H1 (cell line): ENCODE data around the gene MAGI3. TPM values are rescaled to one million over a fixed set of nuclear protein-coding genes. Genes with fewer than 3 reads are reported as not detected.

ENCODE experiments used
- CTCF ChIA-PET: fragments of 300-600 bp; sonication (Branson Sonifier 250); formaldehyde crosslinking; loops from one replicate; lab custom pipeline; 2021; ENCODE audit not compliant: partially characterized antibody; lab: Charles Lee
- POLR2A ChIA-PET: fragments of 300-600 bp; sonication (Branson Sonifier 250); formaldehyde crosslinking; loops from one replicate; lab custom pipeline; 2021; ENCODE audit warnings: inconsistent platforms; ENCODE audit not compliant: partially characterized antibody; lab: Charles Lee
- DNase-seq, 2 experiments: peaks; one replicate each; pipeline versions ENCODE4 v3.0.0 to v3.0.0-alpha.2; 2010 to 2022; ENCODE audit warnings: low spot score in 2 of 2, low read depth in 1 of 2, mixed read lengths in 1 of 2
- FAIRE-seq: peaks from 2 replicates; lab custom pipeline; 2011; peaks lifted over from hg19 to GRCh38; lab: Jason Lieb, UNC
- H2AFZ ChIP-seq: 2 replicates; pipeline ENCODE4 v1.8.1; 2012; ENCODE audit warnings: low read length, inconsistent platforms
- H2AK5ac ChIP-seq: 2 replicates; pipeline ENCODE4 v1.6.1; 2013; ENCODE audit warnings: low read depth, low read length
- H2BK120ac ChIP-seq: replicated peaks from 2 replicates; pipeline ENCODE3; 2013; ENCODE audit warnings: low read depth, low read length, inconsistent platforms
- H2BK12ac ChIP-seq: 2 replicates; pipeline ENCODE4 v1.6.1; 2013; ENCODE audit warnings: low read depth, low read length
- H2BK15ac ChIP-seq: 2 replicates; pipeline ENCODE4 v1.6.1; 2013; ENCODE audit warnings: low read length
- H2BK20ac ChIP-seq: 2 replicates; pipeline ENCODE4 v1.6.1; 2013; ENCODE audit warnings: low read length
- H2BK5ac ChIP-seq: 2 replicates; pipeline ENCODE4 v1.6.1; 2013; ENCODE audit warnings: low read depth, low read length
- H3K14ac ChIP-seq: 2 replicates; pipeline ENCODE4 v1.6.1; 2013; ENCODE audit warnings: inconsistent platforms; ENCODE audit not compliant: insufficient read length
- H3K18ac ChIP-seq: 2 replicates; pipeline ENCODE4 v1.6.1; 2013; ENCODE audit warnings: low read length; ENCODE audit errors: extremely low read depth
- H3K23ac ChIP-seq: 2 replicates; pipeline ENCODE4 v1.6.1; 2013; ENCODE audit warnings: inconsistent platforms; ENCODE audit not compliant: insufficient read length
- H3K23me2 ChIP-seq: 2 replicates; pipeline ENCODE4 v1.6.1; 2013; ENCODE audit warnings: low read depth, low read length
- H3K27ac ChIP-seq: 2 replicates; pipeline ENCODE4 v1.6.1; 2011; ENCODE audit warnings: low read depth, low read length, inconsistent platforms
- H3K27me3 ChIP-seq, 4 experiments: replicated peaks in 1 of 4; 1 replicate in 1 of 4; 2 replicates in 3 of 4; pipeline versions ENCODE4 v1.6.1 to v1.8.1; 2011 to 2013; ENCODE audit warnings: low read length in 3 of 4, mild to moderate bottlenecking in 3 of 4, inconsistent platforms in 2 of 4, mixed read lengths in 2 of 4, moderate library complexity in 1 of 4; ENCODE audit not compliant: control insufficient read depth in 3 of 4, insufficient read depth in 3 of 4; ENCODE audit errors: extremely low read depth in 1 of 4
- H3K36me3 ChIP-seq, 4 experiments: 2 replicates each; pipeline versions ENCODE4 v1.6.1 to v1.8.1; 2011 to 2013; ENCODE audit warnings: mild to moderate bottlenecking in 4 of 4, low read length in 3 of 4, moderate library complexity in 2 of 4, control low read depth in 1 of 4, inconsistent platforms in 1 of 4; ENCODE audit not compliant: insufficient read depth in 4 of 4, control insufficient read depth in 2 of 4
- H3K4ac ChIP-seq: replicated peaks from 2 replicates; pipeline ENCODE3; 2013; ENCODE audit warnings: low read length, low read depth, mixed read lengths, inconsistent platforms; ENCODE audit not compliant: insufficient read length
- H3K4me1 ChIP-seq, 4 experiments: replicated peaks in 1 of 4; 1 replicate in 1 of 4; 2 replicates in 3 of 4; pipeline versions ENCODE4 v1.6.1 to v1.8.1; 2011 to 2013; ENCODE audit warnings: low read length in 3 of 4, inconsistent platforms in 2 of 4, mixed read lengths in 1 of 4; ENCODE audit not compliant: insufficient read depth in 4 of 4, control insufficient read depth in 3 of 4
- H3K4me2 ChIP-seq, 2 experiments: 2 replicates each; pipeline versions ENCODE4 v1.6.1 to v1.8.1; 2011 to 2013; ENCODE audit warnings: low read depth in 2 of 2, low read length in 2 of 2, control low read depth in 1 of 2, inconsistent platforms in 1 of 2, mild to moderate bottlenecking in 1 of 2; ENCODE audit not compliant: insufficient read depth in 1 of 2
- H3K4me3 ChIP-seq, 4 experiments: fragments of 200-600, 300-600 bp in 1 of 4; sonication (generic), shearing (Covaris generic), sonication (Bioruptor Twin) in 1 of 4; 2 replicates each; pipeline versions ENCODE4 v1.5.1 to v1.8.1; 2011 to 2016; ENCODE audit warnings: low read length in 4 of 4, low read depth in 3 of 4, control low read depth in 2 of 4, inconsistent platforms in 2 of 4, mild to moderate bottlenecking in 2 of 4, mixed read lengths in 1 of 4, moderate library complexity in 1 of 4; ENCODE audit not compliant: insufficient read depth in 2 of 4; ENCODE audit errors: extremely low read depth in 1 of 4
- H3K56ac ChIP-seq: replicated peaks from 2 replicates; pipeline ENCODE3; 2013; ENCODE audit warnings: low read depth, mild to moderate bottlenecking, mixed read lengths, low read length, inconsistent platforms; ENCODE audit not compliant: insufficient read length
- H3K79me1 ChIP-seq: 2 replicates; pipeline ENCODE4 v1.6.1; 2013; ENCODE audit warnings: low read depth, low read length, control low read depth
- H3K79me2 ChIP-seq, 2 experiments: 2 replicates each; pipeline versions ENCODE4 v1.6.1 to v1.8.1; 2012 to 2013; ENCODE audit warnings: low read length in 2 of 2, mild to moderate bottlenecking in 2 of 2, inconsistent platforms in 1 of 2; ENCODE audit not compliant: insufficient read depth in 2 of 2, control insufficient read depth in 1 of 2
- H3K9ac ChIP-seq, 4 experiments: replicated peaks in 1 of 4; 1 replicate in 1 of 4; 2 replicates in 3 of 4; pipeline versions ENCODE4 v1.6.1 to v1.8.1; 2011 to 2013; ENCODE audit warnings: low read depth in 3 of 4, low read length in 3 of 4, control low read depth in 2 of 4, mild to moderate bottlenecking in 2 of 4, moderate library complexity in 2 of 4, inconsistent platforms in 1 of 4; ENCODE audit errors: extremely low read depth in 1 of 4
- H3K9me3 ChIP-seq, 2 experiments: 2 replicates each; pipeline versions ENCODE4 v1.6.1 to v1.8.1; 2012 to 2013; ENCODE audit warnings: mild to moderate bottlenecking in 2 of 2, moderate library complexity in 2 of 2, control low read depth in 1 of 2, inconsistent platforms in 1 of 2, low read depth in 1 of 2, low read length in 1 of 2, mixed read lengths in 1 of 2; ENCODE audit not compliant: insufficient read depth in 2 of 2
- H4K20me1 ChIP-seq, 2 experiments: replicated peaks in 1 of 2; 2 replicates each; pipeline versions ENCODE3 to v1.8.1; 2011 to 2013; ENCODE audit warnings: inconsistent platforms in 2 of 2, low read length in 2 of 2, mild to moderate bottlenecking in 1 of 2; ENCODE audit not compliant: insufficient read depth in 2 of 2, control insufficient read depth in 1 of 2
- H4K5ac ChIP-seq: 2 replicates; pipeline ENCODE4 v1.6.1; 2013; ENCODE audit warnings: low read length, low read depth, mixed read lengths, inconsistent platforms; ENCODE audit not compliant: insufficient read length
- H4K8ac ChIP-seq: 2 replicates; pipeline ENCODE4 v1.8.0; 2013; ENCODE audit warnings: mild to moderate bottlenecking, moderate library complexity, low read length, inconsistent platforms; ENCODE audit not compliant: insufficient read depth; ENCODE audit errors: extremely low read depth
- H4K91ac ChIP-seq: replicated peaks from 2 replicates; pipeline ENCODE3; 2013; ENCODE audit warnings: low read length, mixed read lengths, inconsistent platforms; ENCODE audit not compliant: insufficient read length
- BACH1 ChIP-seq: IDR thresholded peaks from 2 replicates; pipeline ENCODE4 v1.6.1; 2012; ENCODE audit warnings: low read length, improper control_type of control experiment
- BCL11A ChIP-seq, 2 experiments: IDR thresholded peaks; one replicate each; pipeline ENCODE4 v1.6.1; 2011; ENCODE audit warnings: low read depth in 2 of 2, low read length in 2 of 2, mild to moderate bottlenecking in 2 of 2
- GABPA ChIP-seq: IDR thresholded peaks from 2 replicates; pipeline ENCODE4 v1.6.1; 2011; ENCODE audit warnings: mild to moderate bottlenecking, low read length, moderate library complexity, borderline replicate concordance; ENCODE audit not compliant: insufficient read depth
- SAP30 ChIP-seq: fragments of 300-600 bp; sonication (generic); IDR thresholded peaks from 2 replicates; pipeline ENCODE4 v1.7.1; 2012; ENCODE audit warnings: low read length, moderate library complexity, mild to moderate bottlenecking, inconsistent platforms; ENCODE audit not compliant: insufficient read depth, insufficient replicate concordance
- SIRT6 ChIP-seq: IDR thresholded peaks from one replicate; pipeline ENCODE4 v1.7.1; 2012; ENCODE audit warnings: low read length, inconsistent platforms
- TAF7 ChIP-seq: optimal IDR thresholded peaks from 2 replicates; pipeline ENCODE3; 2011; ENCODE audit warnings: low read depth, mild to moderate bottlenecking, inconsistent platforms, low read length, moderate library complexity, borderline replicate concordance
- WGBS, 2 experiments: shearing (Covaris generic) in 1 of 2; methylation state at CpG; one replicate each; pipeline versions ENCODE4 v1.1.6 to v1.1.7; 2013 to 2015; ENCODE audit warnings: low lambda C conversion rate in 2 of 2, mixed read lengths in 2 of 2, inconsistent platforms in 1 of 2, low coverage in 1 of 2, missing lambda C conversion rate in 1 of 2; ENCODE audit not compliant: insufficient replicate concordance in 2 of 2, insufficient coverage in 1 of 2, insufficient read length in 1 of 2; ENCODE audit errors: extremely low coverage in 1 of 2, missing lambda C conversion rate in 1 of 2; 5-methylcytosine and 5-hydroxymethylcytosine counted together
- polyA plus RNA-seq, 7 experiments: library from polyadenylated mRNA; depleted of rRNA in 3 of 7; stranded (reverse) in 5 of 7; unstranded in 2 of 7; fragments of >200 nt in 5 of 7; fragments of 200-250 nt in 2 of 7; gene quantifications; 1 replicate in 5 of 7; 2 replicates in 1 of 7; 4 replicates in 1 of 7; pipeline versions ENCODE4 v1.2.1 to v1.2.3, GENCODE V29; 2011 to 2013; ENCODE audit warnings: missing spikeins in 2 of 7, mixed read lengths in 2 of 7
- total RNA-seq: library from RNA; stranded (reverse); fragmentation: NEBNext Ultra II Directional; extraction: Animal tissue kit (Norgen Biotek cat#: 25700); gene quantifications from 2 replicates; pipeline ENCODE4 v1.2.1, GENCODE V29; 2021

The MAGI3 gene
- total and polyA plus RNA-seq, 2 of the 8 experiments (the other 6 are each of a cell fraction or from before 2014, with no cell fraction given), result 2.3 to 7.8 TPM

- no peak overlapping the region for H2AFZ ChIP-seq
- ChIA-PET CTCF (interaction anchor here (1.3 kb wide), 1 partner anchor 14 kb away, joined by 3 read pairs; no protein-coding TSS in a partner anchor), POLR2A (no interaction called here)
- no peak overlapping the region for H3K4me3 ChIP-seq
- no peak overlapping the region for H2BK120ac ChIP-seq
- H3K27ac ChIP-seq, result no peak overlapping the region
- no peak for DNase-seq
- H2BK20ac ChIP-seq, result no peak overlapping the region
- H3K9ac ChIP-seq, result no peak overlapping the region
- FAIRE-seq, result no peak
- H3K9me3 ChIP-seq, result no peaks in the 10 kb centered on the region
- H4K20me1 ChIP-seq, result no peaks in the 10 kb centered on the region
- H3K23me2 ChIP-seq, result no peaks in the 10 kb centered on the region
- no peak overlapping the region for H3K14ac ChIP-seq
- no peak overlapping the region for H3K18ac ChIP-seq
- no peak overlapping the region for H3K4ac ChIP-seq
- no peak overlapping the region for H2BK12ac ChIP-seq
- H2AK5ac ChIP-seq, result no peak overlapping the region
- no peak overlapping the region for H2BK5ac ChIP-seq
- H4K8ac ChIP-seq, result no peak overlapping the region
- no peaks in the 10 kb centered on the region for H3K79me2 ChIP-seq
- no peaks in the 10 kb centered on the region for H3K4me1 ChIP-seq
- no peak overlapping the region for H3K4me2 ChIP-seq
- no peak overlapping the region for H2BK15ac ChIP-seq
- no peak overlapping the region for H4K91ac ChIP-seq
- H3K79me1 ChIP-seq, result no peaks in the 10 kb centered on the region
- 96% methylated on average over 2 of the region's 2 CpGs; no CpG with 5 or more reads in 1 of the 2 experiments for WGBS, 2 experiments
- no peak for TF ChIP-seq SIRT6
- no peak for TF ChIP-seq SAP30
- no peak for TF ChIP-seq BCL11A (IDR thresholded peaks at IDR 0.05; ENCODE audit: low read depth in 2 of 2, low read length in 2 of 2)
- TF ChIP-seq TAF7, result no peak
- no peak for TF ChIP-seq GABPA
- no peak for TF ChIP-seq BACH1
- no peak overlapping the region for H3K23ac ChIP-seq
- no peak overlapping the region for H4K5ac ChIP-seq
- H3K27me3 ChIP-seq, result no peaks in the 10 kb centered on the region
- no peaks in the 10 kb centered on the region for H3K36me3 ChIP-seq
- H3K56ac ChIP-seq, result no peak overlapping the region
These were observed 166.9 kb downstream of the MAGI3 start for GRCh38 chr1:113557187-113557586.
